Left renal pelvis (tissue), 4 donors: ENCODE measurements around the gene PILRB. TPM values are rescaled to one million over a fixed set of nuclear protein-coding genes. Genes with fewer than 3 reads are reported as not detected.
A peak's percentile ranks its signal among the peaks of the same experiment; 100 is the strongest.
"Not testable (repeated sequence)": the region's sequence is repeated elsewhere in the genome, so short reads cannot be mapped to it uniquely, and the experiment has no call there.

ENCODE experiments used
- DNase-seq, 4 donors: peaks; one replicate each; pipeline ENCODE4 v3.0.0-alpha.2; 2013; ENCODE audit warnings: low read depth in 4 of 4, low spot score in 3 of 4
- polyA plus RNA-seq, 4 donors: library from polyadenylated mRNA; unstranded; fragments of 120-200 nt; gene quantifications; one replicate each; pipeline ENCODE4 v1.2.1, GENCODE V29; 2013; ENCODE audit not compliant: insufficient read length in 4 of 4

PILRB gene
- polyA plus RNA-seq, 4 donors = 21.5 to 61.4 (median 32.0) TPM

DNA sequence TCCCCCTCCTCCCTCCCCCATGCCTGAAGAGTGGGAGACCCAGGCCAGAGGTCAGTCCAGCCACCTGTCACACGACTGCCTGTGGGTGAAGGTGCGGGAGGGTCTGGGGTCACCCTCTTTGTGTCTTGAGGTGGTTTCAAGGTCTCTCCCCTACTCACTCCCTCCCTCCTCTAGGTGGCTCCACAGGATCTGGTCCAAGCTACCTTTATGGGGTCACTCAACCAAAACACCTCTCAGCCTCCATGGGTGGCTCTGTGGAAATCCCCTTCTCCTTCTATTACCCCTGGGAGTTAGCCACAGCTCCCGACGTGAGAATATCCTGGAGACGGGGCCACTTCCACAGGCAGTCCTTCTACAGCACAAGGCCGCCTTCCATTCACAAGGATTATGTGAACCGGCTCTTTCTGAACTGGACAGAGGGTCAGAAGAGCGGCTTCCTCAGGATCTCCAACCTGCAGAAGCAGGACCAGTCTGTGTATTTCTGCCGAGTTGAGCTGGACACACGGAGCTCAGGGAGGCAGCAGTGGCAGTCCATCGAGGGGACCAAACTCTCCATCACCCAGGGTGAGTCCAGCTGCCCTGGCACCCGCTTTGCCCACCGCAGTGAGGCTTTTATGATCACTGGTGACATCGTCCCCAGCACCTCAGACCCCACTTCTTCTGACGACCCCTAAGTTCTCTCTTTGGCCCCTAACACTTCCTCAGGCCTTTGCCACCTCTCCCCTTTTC, 16.1 kb downstream of the PILRB start:
- DNase-seq = peak in 1 of 4 donors; percentile 14

DNA sequence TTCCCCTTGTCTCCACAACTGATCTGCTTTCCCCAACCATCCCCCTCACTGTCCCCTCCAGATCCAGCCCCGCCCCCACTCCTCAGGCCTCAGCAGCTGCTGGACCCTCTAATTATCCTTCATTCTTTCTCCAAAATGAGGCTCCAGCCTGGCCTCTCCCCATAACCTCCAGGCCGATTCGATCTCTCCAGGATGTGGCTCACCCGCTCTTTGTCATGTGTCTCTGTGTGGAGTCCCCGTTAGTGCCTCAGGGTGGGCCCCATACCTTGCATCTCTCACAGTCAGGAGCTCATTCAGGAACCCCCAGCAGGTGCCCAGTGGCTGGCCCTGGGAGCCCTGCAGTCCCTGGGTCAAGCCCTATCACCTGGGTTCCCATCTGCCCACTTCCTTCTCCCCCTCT, 16.7 kb downstream of the PILRB start:
- no peak for DNase-seq

DNA sequence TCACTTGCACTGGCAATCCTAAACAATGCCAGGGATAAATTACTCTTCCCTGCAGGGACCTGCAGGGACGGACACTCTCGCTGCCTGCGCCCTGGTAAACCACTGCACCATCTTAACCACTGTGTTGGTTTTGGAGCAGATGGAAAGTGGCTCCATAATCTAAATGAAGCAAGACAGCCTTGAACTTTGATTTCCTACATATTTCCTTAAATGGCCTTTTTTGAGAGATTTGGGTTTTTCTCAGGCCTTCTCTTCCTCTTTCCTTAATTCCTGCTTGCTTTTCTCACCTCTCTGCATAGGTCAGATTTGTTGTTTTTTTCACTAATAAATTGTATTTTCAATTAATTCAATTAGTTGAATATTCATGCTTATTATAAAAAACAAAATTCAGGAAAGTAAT, 18.1 kb downstream of the PILRB start:
- DNase-seq = no peak

DNA sequence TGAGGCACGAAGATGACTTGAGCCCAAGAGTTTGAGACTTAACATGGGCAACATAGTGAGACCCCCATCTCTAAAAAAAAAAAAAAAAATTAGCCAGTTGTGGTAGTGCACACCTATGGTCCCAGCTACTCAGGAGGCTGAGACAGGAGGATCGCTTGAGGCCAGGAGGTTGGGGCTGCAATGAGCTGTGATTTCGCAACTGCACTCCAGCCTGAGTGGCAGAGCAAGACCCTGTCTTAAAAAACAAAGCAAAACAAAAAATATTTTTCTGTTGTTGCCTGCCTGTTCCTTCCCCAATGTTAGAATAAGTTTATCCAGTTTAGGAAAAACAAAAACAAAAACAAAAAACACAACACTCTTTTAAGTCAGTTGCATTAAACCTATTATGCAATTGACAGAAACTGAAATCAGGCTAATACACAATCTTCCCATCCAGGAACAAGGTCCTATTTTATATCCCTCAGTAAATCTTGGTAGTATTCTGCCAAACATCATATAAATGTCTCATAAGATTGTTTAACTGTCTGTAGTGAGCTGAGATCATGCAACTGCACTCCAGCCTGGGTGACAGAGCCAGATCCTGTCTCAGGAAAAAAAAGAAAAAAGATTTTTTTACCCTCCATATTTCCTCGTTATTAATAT, 20.3 kb downstream of the PILRB start:
- no peak for DNase-seq

DNA sequence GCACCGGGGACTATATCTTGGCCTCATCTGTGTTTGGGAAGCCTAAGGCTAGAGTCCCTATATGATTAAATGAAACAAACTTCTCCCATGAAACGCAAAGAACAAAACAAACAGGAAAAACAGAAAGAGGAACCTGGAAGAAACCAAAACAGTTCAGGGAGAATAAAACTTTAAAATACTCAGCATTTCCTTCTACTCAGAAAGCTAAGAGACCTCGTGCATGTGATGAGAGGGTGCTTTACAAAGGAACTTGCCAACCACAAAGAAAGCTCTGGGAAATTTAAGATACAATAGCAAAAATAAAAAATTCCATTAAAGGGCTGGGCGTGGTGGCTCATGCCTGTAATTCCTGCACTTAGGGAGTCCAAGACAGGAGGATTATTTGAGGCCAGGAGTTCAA, 22.3 kb downstream of the PILRB start:
- no peak for DNase-seq

DNA sequence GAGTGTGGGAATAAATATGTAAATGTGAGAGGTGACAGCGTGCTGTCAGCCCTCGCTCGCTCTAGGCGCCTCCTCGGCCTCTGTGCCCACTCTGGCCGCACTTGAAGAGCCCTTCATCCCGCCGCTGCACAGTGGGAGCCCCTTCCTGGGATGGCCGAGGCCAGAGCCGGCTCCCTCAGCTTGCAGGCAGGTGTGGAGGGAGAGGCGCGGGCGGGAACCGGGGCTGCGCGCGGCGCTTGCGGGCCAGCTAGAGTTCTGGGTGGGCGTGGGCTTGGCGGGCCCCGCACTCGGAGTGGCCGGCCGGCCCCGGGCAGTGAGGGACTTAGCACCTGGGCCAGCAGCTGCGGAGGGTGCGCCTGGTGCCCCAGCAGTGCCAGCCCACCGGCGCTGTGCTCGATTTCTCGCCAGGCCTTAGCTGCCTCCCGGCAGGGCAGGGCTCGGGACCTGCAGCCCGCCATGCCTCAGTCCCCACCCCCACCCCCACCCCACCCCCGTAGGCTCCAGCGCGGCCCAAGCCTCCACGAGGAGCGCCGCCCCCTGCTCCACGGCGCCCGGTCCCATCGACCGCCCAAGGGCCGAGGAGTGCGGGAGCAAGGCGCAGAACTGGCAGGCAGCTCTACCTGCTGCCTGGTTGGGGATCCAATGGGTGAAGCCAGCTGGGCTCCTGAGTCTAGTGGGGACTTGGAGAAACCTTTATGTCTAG, 23.8 kb downstream of the PILRB start:
- not testable (repeated sequence) for DNase-seq

DNA sequence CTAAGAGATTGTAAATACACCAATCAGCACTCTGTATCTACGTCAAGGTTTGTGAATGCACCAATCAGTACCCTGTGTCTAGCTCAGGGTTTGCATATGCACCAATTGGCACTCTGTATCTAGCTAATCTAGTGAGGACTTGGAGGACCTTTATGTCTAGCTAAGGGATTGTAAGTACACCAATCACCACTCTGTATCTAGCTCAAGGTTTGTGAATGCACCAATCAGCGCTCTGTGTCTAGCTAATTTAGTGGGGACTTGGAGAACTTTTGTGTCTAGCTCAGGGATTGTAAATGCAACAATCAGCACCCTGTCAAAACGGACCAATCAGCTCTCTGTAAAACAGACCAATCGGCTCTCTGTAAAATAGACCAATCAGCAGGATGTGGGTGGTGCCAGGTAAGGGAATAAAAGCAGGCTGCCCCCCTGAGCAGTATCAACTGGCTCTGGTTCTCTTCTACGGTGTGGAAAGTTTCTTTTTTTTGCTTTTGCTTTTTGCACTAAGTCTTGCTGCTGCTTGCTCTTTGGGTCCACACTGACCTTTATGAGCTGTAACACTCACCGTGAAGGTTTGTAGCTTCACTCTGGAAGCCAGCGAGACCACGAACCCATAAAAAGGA, 24.4 kb downstream of the PILRB start:
- DNase-seq = not testable (repeated sequence)

DNA sequence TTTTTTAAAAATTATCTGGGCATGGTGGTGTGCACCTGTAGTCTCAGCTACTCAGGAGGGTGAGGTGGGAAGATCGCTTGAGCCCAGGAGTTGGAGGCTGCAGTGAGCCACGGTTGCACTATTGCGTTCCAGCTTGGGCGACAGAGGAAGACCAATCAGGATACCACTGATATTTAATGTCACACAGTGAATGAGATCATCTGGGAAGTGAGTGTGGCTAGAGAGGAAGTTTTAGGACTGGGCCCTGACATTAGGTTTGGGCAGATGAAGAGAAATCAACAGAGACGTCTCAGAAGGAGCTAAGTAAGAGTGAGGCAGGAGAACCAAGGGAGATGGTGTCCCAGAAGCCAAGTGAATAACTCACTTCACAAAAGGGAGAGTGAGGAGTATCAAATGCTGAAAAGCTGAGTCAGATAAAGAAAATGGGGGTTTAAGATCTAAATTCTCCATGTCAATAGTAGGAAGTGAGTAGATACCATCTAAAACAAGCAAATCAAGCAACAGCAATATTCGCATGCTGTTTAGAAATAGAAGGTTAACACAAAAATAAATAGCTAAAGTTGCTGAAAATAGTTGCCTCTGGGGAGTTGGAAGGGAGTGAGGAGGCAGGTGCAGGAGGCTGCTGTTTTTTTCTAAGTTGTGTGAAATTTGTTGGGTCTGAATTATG, 26.8 kb downstream of the PILRB start:
- DNase-seq = no peak

DNA sequence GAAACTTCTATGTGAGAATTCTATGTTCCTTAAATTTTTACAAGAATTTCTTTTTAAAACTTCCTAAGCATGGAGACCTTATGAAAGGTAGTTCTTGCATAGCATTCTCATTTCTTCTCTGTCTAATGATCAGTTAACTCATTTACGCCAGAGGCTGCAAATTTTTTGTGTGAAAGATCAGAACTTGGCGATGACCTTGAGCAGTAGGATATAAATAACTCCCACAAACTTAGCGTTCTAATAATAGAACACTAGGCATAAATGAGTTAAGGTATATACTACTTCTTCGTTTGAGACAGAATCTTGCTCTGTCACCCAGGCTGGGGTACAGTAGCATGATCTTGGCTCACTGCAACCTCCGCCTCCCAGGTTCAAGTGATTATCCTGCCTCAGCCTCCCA, 29.0 kb downstream of the PILRB start:
- no peak for DNase-seq

DNA sequence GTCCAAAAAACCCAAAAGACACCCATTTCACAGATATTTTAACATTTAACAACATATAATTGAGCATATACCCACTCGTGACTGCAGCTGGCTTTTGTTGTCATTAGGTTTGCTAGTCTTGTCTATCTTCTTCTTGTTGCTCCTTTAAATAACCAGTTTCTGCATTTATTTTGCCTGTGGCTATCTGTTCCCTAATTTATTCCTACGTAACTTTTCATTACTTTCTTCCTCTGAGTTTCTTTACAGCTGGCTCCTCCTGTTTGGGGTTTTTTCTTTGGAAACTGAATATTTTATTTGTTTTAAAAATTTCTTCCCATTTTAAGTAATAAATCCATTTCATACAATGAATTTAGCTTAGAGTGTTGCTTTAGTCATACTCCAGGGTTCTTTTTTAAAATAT, 29.8 kb downstream of the PILRB start:
- DNase-seq = no peak

DNA sequence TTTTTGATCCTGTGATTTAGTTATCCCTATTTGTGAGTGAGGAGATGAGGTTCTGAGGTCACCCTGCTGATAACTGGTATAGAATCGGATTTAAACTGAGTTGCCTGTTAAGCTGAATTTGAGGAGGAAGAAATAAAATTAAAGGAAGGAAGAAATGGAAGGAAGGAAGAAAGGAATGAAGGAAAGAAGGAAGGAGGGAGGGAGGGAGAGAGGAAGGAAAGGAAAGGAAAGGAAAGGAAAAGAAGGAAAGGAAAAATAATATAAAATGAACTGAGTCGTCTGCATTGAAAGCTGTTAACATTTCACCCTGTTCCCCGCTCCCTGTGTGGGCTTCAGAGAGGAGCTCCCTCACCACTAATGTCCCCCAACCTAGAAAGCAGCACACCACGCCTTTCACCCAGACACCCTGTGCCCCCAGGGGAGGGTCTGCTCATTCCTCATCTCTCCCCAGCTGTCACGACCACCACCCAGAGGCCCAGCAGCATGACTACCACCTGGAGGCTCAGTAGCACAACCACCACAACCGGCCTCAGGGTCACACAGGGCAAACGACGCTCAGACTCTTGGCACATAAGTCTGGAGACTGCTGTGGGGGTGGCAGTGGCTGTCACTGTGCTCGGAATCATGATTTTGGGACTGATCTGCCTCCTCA, 31.6 kb downstream of the PILRB start:
- DNase-seq = no peak

DNA sequence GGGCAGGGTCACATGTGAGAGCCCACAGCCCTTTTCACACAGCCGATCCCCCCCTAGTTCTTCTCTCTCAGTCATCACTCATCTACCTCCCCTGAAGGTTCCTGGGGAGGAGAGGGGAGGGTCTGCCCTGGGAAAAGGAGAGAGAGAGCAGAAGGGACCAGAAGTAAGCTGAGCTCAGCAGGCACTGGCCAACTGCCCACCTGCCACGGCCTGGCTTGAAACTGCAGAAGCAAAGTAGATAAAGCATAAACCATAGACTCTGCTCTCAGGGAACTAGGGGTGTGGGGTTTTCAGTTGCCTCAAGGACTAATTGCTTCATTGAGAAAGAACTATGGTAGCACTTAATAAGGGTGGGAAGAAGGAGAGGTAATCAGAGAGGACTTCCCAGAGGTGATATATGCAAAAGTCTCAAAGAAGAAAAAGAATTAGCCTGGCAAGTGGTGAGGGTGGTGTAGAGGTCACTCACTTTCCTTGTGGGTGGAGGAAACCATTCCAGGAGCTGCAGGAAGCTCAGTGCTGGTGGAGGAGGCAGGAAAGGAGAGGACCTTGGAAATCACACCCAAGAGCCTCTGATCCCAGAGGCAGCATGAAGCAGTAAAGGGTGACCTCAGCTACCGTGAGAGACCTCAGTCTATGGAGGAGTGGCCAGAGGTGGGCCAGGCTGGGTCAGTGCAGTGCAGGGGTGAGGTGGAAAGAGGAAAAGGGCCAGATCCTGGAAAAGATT, 32.5 kb downstream of the PILRB start:
- no peak for DNase-seq

DNA sequence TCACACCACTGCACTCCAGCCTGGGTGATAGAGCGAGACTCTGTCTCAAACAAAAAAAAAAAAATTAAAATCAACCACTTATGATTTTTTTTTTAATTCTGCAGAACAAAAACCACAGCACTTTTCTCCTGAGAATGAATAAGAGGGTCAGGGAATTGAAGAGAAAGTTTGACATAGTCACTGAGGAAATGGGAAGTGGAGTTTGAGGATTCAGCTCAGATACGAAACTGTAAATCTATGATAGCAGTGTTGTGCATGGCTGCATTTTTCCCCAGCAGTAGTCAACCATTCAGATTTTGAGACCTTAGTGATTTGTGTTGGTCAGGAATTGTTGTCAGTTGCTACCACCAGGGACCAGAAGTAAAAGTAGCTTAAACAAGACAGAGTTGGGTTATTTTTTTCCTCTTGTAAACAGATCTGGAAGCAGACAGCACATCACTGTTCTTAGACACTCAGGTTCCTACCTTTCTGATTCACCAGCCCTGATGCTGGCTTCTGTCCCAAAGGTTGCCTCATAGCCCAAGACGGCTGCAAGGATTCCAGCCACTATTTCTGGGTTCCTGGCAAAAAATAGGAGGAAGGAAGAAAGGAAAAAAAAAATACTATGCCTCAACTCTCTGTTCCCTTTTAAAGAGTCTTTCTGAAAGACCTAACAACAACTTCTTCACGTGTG, 35.5 kb downstream of the PILRB start:
- no peak for DNase-seq

DNA sequence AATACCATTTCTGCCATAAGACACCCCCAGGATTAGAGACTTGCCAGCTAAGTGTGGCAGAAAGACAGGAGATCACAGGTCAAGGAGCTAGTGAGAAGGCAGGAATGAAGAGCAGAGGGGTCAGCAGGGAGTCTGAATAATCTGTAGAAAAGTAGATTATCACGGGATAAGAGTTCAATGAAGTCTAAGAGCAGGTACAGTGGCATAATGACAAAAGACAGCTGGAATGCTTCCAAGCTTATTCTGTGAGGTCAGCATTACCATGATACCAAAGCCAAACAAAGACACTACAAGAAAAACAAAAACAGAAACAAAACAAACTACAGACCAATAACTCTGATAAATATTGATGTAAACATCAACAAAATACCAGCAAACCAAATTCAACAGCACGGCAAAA, 36.2 kb downstream of the PILRB start:
- no peak for DNase-seq

DNA sequence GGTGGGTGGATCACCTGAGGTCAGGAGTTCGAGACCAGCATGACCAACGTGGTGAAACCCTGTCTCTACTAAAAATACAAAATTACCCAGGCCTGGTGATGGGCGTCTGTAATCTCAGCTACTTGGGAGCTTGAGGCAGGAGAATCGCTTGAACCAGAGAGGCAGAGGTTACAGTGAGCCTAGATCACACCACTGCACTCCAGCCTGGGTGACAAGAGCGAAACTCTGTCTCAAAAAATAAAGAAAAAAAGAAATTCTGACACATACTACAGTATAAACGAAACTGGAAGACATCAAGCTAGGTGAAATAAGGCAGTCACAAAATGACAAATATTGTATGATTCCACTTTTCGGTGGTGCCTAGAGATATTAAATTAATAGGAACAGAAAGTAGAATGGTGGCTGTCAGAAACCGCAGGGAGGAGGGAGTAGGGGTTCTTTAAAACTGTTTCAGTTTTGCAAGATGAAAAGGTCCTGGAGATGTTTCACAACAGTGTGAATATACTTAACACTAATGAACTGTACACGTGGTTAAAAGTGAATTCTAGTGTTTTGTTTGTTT, 38.6 kb downstream of the PILRB start:
- DNase-seq = no peak

DNA sequence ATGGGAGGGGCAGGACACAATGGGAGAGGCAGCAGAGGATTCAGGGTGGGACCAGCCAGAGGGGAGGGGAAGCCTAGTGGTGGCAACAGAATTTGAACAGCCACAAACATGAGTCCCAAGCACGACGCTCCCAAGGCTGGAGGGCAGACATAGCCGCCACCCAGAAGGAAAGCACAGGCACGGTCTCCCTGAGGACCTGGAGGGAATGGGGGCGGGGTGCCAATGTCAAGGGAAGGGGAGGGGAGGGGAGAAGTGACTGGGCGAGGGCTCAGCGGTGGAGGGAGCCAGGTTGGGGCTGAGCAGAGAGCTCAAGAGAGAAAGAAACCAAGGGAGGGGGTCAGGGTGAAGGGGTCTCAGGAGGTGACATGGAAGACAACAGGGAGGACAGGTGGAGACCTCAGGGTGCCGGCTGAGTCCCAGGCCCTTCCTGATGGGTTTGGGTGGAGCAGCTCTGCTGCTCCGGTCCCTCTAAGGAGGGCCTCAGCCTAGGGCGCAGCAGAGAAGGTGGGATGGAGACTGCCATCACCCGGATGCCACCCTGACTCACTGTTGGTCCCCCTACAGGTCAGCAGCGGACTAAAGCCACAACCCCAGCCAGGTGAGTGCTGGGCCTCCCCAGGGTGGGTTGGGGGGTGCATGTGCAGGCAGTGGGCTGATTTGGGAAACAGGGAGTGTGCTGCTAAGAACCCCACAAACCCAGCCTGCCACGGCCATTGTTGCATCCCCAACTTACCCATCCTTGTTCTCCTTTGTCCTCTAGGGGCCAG, 39.6 kb downstream of the PILRB start:
- DNase-seq = no peak

DNA sequence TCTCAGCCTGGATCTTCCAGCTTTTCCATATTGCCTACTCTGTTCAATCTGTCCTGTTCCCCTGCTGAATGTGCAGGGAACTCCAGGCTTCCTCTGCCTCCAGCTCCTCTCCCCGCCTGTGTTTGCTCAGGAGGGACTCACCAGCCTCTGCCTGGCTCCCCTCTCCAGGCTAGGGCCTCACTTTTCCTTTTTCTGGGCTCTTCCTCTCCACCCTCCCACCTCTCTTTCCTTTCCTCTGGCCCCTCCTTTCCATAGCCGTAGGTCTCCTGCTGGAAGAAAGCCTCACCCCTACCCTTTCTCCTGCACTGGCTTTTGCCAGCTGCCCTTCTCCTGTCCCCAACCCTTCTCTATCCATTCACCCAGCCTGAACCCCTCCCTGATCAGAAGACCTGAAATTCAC, 40.3 kb downstream of the PILRB start:
- DNase-seq = no peak

DNA sequence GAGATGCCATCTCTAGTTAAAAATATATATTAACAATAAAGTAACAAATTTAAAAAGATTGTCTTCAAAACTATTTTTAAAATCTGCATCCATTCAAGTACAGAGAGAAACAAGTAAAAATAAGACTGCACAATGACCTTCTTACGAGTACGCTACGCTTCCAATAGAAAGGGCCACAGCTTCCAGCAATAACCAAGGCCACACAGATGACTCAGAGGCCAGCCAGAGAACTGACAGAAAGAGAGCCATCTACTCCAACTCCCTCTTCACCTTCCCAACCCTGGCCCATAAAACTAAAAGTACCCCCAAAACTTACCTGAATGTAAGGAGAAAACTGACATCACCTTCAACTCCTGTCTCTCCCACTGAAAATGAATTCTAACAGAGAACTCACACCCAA, 42.1 kb downstream of the PILRB start:
- no peak for DNase-seq
